Panc1 (cell line): ENCODE results near the gene PPIP5K2.

Experiments
- POLR2AphosphoS5 ChIP-seq: IDR thresholded peaks from 2 replicates; pipeline ENCODE4 v1.6.1; 2012; ENCODE audit warnings: mild to moderate bottlenecking, low read depth, low read length, moderate library complexity
- TCF7L2 ChIP-seq: IDR thresholded peaks from 2 replicates; pipeline ENCODE4 v1.6.1; 2011; ENCODE audit warnings: mild to moderate bottlenecking, low read depth, low read length, inconsistent platforms
- TF ChIP-seq, protein P1 (sequence below): fragments of 450-650 bp; IDR thresholded peaks from 2 replicates; pipeline ENCODE4 v1.5.1; 2017; ENCODE audit warnings: mild to moderate bottlenecking
- TF ChIP-seq, protein P2 (sequence below), 2 experiments: IDR thresholded peaks; 2 replicates each; pipeline ENCODE4 v1.6.1; 2011 to 2012; ENCODE audit warnings: low read depth in 2 of 2, control low read depth in 1 of 2, low read length in 1 of 2, mild to moderate bottlenecking in 1 of 2, moderate library complexity in 1 of 2; ENCODE audit not compliant: insufficient read depth in 1 of 2

DNA sequence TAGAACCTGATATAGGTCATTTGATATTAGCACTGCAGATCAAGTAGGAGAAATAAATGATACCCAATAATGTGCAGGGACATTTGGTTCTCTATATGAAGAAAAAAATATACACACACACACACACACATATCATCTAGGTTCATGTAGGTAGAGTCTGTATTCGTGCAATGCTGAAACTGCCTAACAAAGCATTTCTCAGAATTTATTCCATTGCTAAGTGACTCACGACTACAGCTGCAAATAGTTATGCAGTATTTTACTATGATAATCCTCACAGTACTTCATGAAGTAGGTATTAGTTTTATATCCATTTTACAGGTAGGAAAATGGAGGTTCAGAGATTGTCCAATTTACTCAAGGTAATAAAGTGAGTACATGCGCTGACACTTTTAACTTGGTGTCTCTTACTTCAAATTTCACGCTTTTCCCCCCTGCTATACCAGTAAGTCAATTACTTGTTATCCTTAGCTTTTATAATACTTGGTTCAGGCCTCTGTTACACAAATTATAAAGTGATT, 2.6 kb upstream of the PPIP5K2 start:
- TF ChIP-seq, protein P1, sequence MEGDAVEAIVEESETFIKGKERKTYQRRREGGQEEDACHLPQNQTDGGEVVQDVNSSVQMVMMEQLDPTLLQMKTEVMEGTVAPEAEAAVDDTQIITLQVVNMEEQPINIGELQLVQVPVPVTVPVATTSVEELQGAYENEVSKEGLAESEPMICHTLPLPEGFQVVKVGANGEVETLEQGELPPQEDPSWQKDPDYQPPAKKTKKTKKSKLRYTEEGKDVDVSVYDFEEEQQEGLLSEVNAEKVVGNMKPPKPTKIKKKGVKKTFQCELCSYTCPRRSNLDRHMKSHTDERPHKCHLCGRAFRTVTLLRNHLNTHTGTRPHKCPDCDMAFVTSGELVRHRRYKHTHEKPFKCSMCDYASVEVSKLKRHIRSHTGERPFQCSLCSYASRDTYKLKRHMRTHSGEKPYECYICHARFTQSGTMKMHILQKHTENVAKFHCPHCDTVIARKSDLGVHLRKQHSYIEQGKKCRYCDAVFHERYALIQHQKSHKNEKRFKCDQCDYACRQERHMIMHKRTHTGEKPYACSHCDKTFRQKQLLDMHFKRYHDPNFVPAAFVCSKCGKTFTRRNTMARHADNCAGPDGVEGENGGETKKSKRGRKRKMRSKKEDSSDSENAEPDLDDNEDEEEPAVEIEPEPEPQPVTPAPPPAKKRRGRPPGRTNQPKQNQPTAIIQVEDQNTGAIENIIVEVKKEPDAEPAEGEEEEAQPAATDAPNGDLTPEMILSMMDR = no peak
- TF ChIP-seq TCF7L2 = no peak
- no peak for TF ChIP-seq POLR2AphosphoS5
- TF ChIP-seq, protein P2, sequence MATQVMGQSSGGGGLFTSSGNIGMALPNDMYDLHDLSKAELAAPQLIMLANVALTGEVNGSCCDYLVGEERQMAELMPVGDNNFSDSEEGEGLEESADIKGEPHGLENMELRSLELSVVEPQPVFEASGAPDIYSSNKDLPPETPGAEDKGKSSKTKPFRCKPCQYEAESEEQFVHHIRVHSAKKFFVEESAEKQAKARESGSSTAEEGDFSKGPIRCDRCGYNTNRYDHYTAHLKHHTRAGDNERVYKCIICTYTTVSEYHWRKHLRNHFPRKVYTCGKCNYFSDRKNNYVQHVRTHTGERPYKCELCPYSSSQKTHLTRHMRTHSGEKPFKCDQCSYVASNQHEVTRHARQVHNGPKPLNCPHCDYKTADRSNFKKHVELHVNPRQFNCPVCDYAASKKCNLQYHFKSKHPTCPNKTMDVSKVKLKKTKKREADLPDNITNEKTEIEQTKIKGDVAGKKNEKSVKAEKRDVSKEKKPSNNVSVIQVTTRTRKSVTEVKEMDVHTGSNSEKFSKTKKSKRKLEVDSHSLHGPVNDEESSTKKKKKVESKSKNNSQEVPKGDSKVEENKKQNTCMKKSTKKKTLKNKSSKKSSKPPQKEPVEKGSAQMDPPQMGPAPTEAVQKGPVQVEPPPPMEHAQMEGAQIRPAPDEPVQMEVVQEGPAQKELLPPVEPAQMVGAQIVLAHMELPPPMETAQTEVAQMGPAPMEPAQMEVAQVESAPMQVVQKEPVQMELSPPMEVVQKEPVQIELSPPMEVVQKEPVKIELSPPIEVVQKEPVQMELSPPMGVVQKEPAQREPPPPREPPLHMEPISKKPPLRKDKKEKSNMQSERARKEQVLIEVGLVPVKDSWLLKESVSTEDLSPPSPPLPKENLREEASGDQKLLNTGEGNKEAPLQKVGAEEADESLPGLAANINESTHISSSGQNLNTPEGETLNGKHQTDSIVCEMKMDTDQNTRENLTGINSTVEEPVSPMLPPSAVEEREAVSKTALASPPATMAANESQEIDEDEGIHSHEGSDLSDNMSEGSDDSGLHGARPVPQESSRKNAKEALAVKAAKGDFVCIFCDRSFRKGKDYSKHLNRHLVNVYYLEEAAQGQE (IDR thresholded peaks at IDR 0.05; ENCODE audit: insufficient read depth in 1 of 2, low read depth in 2 of 2, low read length in 1 of 2) = no peak
